Right ventricle myocardium inferior (tissue), 1 donor: ENCODE data around the gene CACNA2D2. TPM values are rescaled to one million over a fixed set of nuclear protein-coding genes. Genes with fewer than 3 reads are reported as not detected.

ENCODE experiments used
- ATAC-seq: fragments of 200-7000 bp; cut with Tn5 transposase; one replicate; pipeline ENCODE4 v1.9.1; 2020; ENCODE audit warnings: mild to moderate bottlenecking, moderate library complexity
- DNase-seq: peaks from one replicate; pipeline ENCODE4 v3.0.0; 2021; ENCODE audit errors: missing footprints
- intact Hi-C: fragments of 100-400 bp; cut with DNase I; formaldehyde crosslinking; loops from one replicate; pipeline ENCODE4 v1.11.0; 2022
- total RNA-seq: library from RNA; stranded (reverse); fragmentation: NEBNext Ultra II Directional; extraction: Animal tissue kit (Norgen Biotek cat#: 25700); gene quantifications from one replicate; pipeline ENCODE4 v1.2.1, GENCODE V29; 2021
- donor health status: DM: no; HTN: yes; CAD: no; lungs with severe emphysema.

The CACNA2D2 gene
- total RNA-seq, 1 donor from 2014 or later, result 1.2 TPM

GRCh38 chr3:50416736-50417636 is 86.4 kb downstream of the CACNA2D2 start:
- ATAC-seq, result no peak

GRCh38 chr3:50415816-50416215 is 87.6 kb downstream of the CACNA2D2 start:
- no peak for ATAC-seq
- DNase-seq, result no peak
- intact Hi-C loops, result no loop called here

More at GRCh38 chr3:50416736-50417636, 86.4 kb downstream of the CACNA2D2 start:
- no peak for DNase-seq
- intact Hi-C loops, result no loop called here

- no peak for DNase-seq
- ATAC-seq, result no peak
- intact Hi-C loops, result no loop called here
Observed at GRCh38 chr3:50415061-50415460, 88.4 kb downstream of the CACNA2D2 start.

- ATAC-seq (no peak), DNase-seq (no peak)
- intact Hi-C loops, result no loop called here
Observed at GRCh38 chr3:50414616-50415015, 88.8 kb downstream of the CACNA2D2 start.

- no peak for DNase-seq
- intact Hi-C loops, result no loop called here
- no peak for ATAC-seq
Observed at GRCh38 chr3:50412231-50412754, 91.1 kb downstream of the CACNA2D2 start.

- DNase-seq (no peak), ATAC-seq (no peak)
- intact Hi-C loops, result no loop called here
Observed at GRCh38 chr3:50411229-50411628, 92.2 kb downstream of the CACNA2D2 start.

GRCh38 chr3:50410608-50411139 is 92.8 kb downstream of the CACNA2D2 start:
- no peak for ATAC-seq
- intact Hi-C loops, result no loop called here
- no peak for DNase-seq

- ATAC-seq (no peak), DNase-seq (no peak)
- intact Hi-C loops, result no loop called here
Observed at GRCh38 chr3:50410185-50410584, 93.2 kb downstream of the CACNA2D2 start.

GRCh38 chr3:50408443-50408944 is 94.9 kb downstream of the CACNA2D2 start:
- DNase-seq, result no peak
- intact Hi-C loops, result no loop called here
- ATAC-seq, result no peak

GRCh38 chr3:50406487-50406886 is 96.9 kb downstream of the CACNA2D2 start:
- intact Hi-C loops, result no loop called here
- no peak for DNase-seq
- no peak for ATAC-seq

- ATAC-seq, result no peak
- DNase-seq, result no peak
Observed at GRCh38 chr3:50405249-50405648, 98.2 kb downstream of the CACNA2D2 start.

GRCh38 chr3:50401978-50402595 is 101.3 kb downstream of the CACNA2D2 start:
- DNase-seq (no peak), ATAC-seq (no peak)
- intact Hi-C loops, result no loop called here

More at GRCh38 chr3:50405249-50405648, 98.2 kb downstream of the CACNA2D2 start:
- intact Hi-C loops, result no loop called here

- ATAC-seq, result no peak
Observed at GRCh38 chr3:50396502-50396901, 106.9 kb downstream of the CACNA2D2 start.

GRCh38 chr3:50395070-50395860 is 108.2 kb downstream of the CACNA2D2 start:
- intact Hi-C loops, result no loop called here
- ATAC-seq, result no peak
- no peak for DNase-seq

More at GRCh38 chr3:50396502-50396901, 106.9 kb downstream of the CACNA2D2 start:
- intact Hi-C loops, result no loop called here
- no peak for DNase-seq

- DNase-seq, result no peak
- no peak for ATAC-seq
- intact Hi-C loops, result no loop called here
Observed at GRCh38 chr3:50393061-50393460, 110.4 kb downstream of the CACNA2D2 start.

GRCh38 chr3:50392101-50392715 is 111.2 kb downstream of the CACNA2D2 start:
- DNase-seq, result no peak
- peak; percentile 79 for ATAC-seq
- intact Hi-C loops, result no loop called here

- intact Hi-C loops, result no loop called here
- DNase-seq (peak; percentile 87), ATAC-seq (peak; percentile 68)
Observed at GRCh38 chr3:50390508-50391224, 112.8 kb downstream of the CACNA2D2 start.

- no peak for DNase-seq
- intact Hi-C loops, result no loop called here
- ATAC-seq, result no peak
Observed at GRCh38 chr3:50389414-50389767, 114.0 kb downstream of the CACNA2D2 start.
